Activated CD4-positive, alpha-beta T cell treated with anti-CD3 and anti-CD28 coated beads, Interleukin-2, amount 10 ng/mL, durations not matched to agents 7 days and 5 days (primary cell): ENCODE results near the gene MEAF6. TPM values are rescaled to one million over a fixed set of nuclear protein-coding genes. Genes with fewer than 3 reads are reported as not detected.
"Not testable (repeated sequence)": the region's sequence is repeated elsewhere in the genome, so short reads cannot be mapped to it uniquely, and the experiment has no call there.

Experiments
- CTCF ChIA-PET: fragments of 350-600 bp; sonication (Branson Sonifier 250); formaldehyde crosslinking; loops from one replicate; lab custom pipeline; 2021; ENCODE audit warnings: antibody characterized with exemption; lab: Charles Lee
- POLR2A ChIA-PET: fragments of 350-600 bp; sonication (Branson Sonifier 250); formaldehyde crosslinking; loops from one replicate; lab custom pipeline; 2021; ENCODE audit warnings: antibody characterized with exemption; lab: Charles Lee
- DNase-seq: peaks from one replicate; pipeline ENCODE4 v3.0.0-alpha.2; 2020
- H3K27ac Mint-ChIP-seq: one replicate; pipeline ENCODE4 v1.8.0; 2021; ENCODE audit warnings: mild to moderate bottlenecking, moderate library complexity, mixed read lengths
- H3K27me3 Mint-ChIP-seq: one replicate; pipeline ENCODE4 v1.8.0; 2021; ENCODE audit warnings: mixed read lengths
- H3K36me3 Mint-ChIP-seq: one replicate; pipeline ENCODE4 v1.8.0; 2021; ENCODE audit warnings: low read depth, mixed read lengths
- H3K4me1 Mint-ChIP-seq: one replicate; pipeline ENCODE4 v1.8.0; 2021; ENCODE audit warnings: mixed read lengths
- H3K4me3 Mint-ChIP-seq: one replicate; pipeline ENCODE4 v1.8.0; 2021; ENCODE audit warnings: mild to moderate bottlenecking, moderate library complexity, mixed read lengths
- H3K9me3 Mint-ChIP-seq: one replicate; pipeline ENCODE4 v1.8.0; 2021; ENCODE audit warnings: mixed read lengths
- total RNA-seq, 2 experiments: library from RNA; stranded (reverse); gene quantifications; one replicate each; pipeline ENCODE4 v1.2.3, GENCODE V29; 2021

Gene MEAF6
- total RNA-seq, result 10 to 100 TPM; 68.8 to 75.6 TPM

- DNase-seq, result peak; percentile 86
- POLR2A ChIA-PET, result interaction anchor here (0.6 to 0.8 kb wide), 2 partner anchors 35 to 40 kb away, joined by 3 read pairs; no protein-coding TSS in a partner anchor
- H3K27ac Mint-ChIP-seq, result peak within 1 kb of the TSS; percentile 94
- peak within 1 kb of the TSS; percentile 95 for H3K4me3 Mint-ChIP-seq
- peaks cover 41% of the 10 kb centered on the region for H3K4me1 Mint-ChIP-seq
- CTCF ChIA-PET, result interaction anchor here (0.6 to 3.2 kb wide), 34 partner anchors 9 to 1732 kb away, joined by 3 to 26 read pairs (median 5); partner anchors contain the start of genes GNL2, RSPO1, SNIP1 and ZC3H12A
- peaks cover 16% of the 10 kb centered on the region for H3K36me3 Mint-ChIP-seq
- peaks cover 4% of the 10 kb centered on the region for H3K9me3 Mint-ChIP-seq
- H3K27me3 Mint-ChIP-seq, result no peaks in the 10 kb centered on the region
These were observed at the start of gene MEAF6 for GRCh38 chr1:37514350-37515184. Gene MEAF6, minus strand, starts transcription at chr1:37514766. Its CDS starts 20 bp downstream, at chr1:37514746.

- H3K27ac Mint-ChIP-seq, result no peak overlapping the region
- peaks cover 11% of the 10 kb centered on the region for H3K4me1 Mint-ChIP-seq
- H3K36me3 Mint-ChIP-seq, result peaks cover 29% of the 10 kb centered on the region
- H3K9me3 Mint-ChIP-seq, result no peaks in the 10 kb centered on the region
- POLR2A ChIA-PET, result no interaction called here
- H3K27me3 Mint-ChIP-seq, result no peaks in the 10 kb centered on the region
- CTCF ChIA-PET, result interaction anchor here (0.8 to 1.2 kb wide), 3 partner anchors 48 to 119 kb away, joined by 3 to 4 read pairs (median 3); partner anchors contain the start of gene MEAF6
- DNase-seq, result no peak
- H3K4me3 Mint-ChIP-seq, result no peak overlapping the region
These were observed 48.4 kb upstream of the MEAF6 start for GRCh38 chr1:37562984-37563383.

- CTCF ChIA-PET, result interaction anchor here (0.6 kb wide), 1 partner anchor 128 kb away, joined by 3 read pairs; no protein-coding TSS in a partner anchor
- H3K27me3 Mint-ChIP-seq, result no peaks in the 10 kb centered on the region
These were observed 46.9 kb upstream of the MEAF6 start for GRCh38 chr1:37561133-37562132.

GRCh38 chr1:37560401-37561132, 46.0 kb upstream of the MEAF6 start:
- no peaks in the 10 kb centered on the region for H3K9me3 Mint-ChIP-seq
- H3K4me3 Mint-ChIP-seq, result no peak overlapping the region
- H3K27me3 Mint-ChIP-seq, result no peaks in the 10 kb centered on the region
- ChIA-PET CTCF (interaction anchor here (0.6 kb wide), 1 partner anchor 128 kb away, joined by 3 read pairs; no protein-coding TSS in a partner anchor), POLR2A (no interaction called here)
- peak overlapping the region; percentile 58 for H3K27ac Mint-ChIP-seq
- DNase-seq, result no peak
- H3K36me3 Mint-ChIP-seq, result peaks cover 9% of the 10 kb centered on the region
- peaks cover 25% of the 10 kb centered on the region for H3K4me1 Mint-ChIP-seq

More at GRCh38 chr1:37561133-37562132, 46.9 kb upstream of the MEAF6 start:
- POLR2A ChIA-PET, result no interaction called here
- peak; percentile 39 for DNase-seq
- Mint-ChIP-seq H3K4me3 (no peak overlapping the region), H3K36me3 (peaks cover 16% of the 10 kb centered on the region), H3K9me3 (no peaks in the 10 kb centered on the region), H3K4me1 (peaks cover 18% of the 10 kb centered on the region), H3K27ac (peak overlapping the region; percentile 82)

- POLR2A ChIA-PET, DNase-seq, H3K36me3 Mint-ChIP-seq: not testable (repeated sequence)
These were observed 45.4 kb upstream of the MEAF6 start for GRCh38 chr1:37559957-37560379.

GRCh38 chr1:37559080-37559479, 44.5 kb upstream of the MEAF6 start:
- ChIA-PET CTCF (no interaction called here), POLR2A (no interaction called here)
- Mint-ChIP-seq H3K9me3 (peaks cover 3% of the 10 kb centered on the region), H3K27me3 (no peaks in the 10 kb centered on the region), H3K4me1 (peaks cover 33% of the 10 kb centered on the region), H3K36me3 (peaks cover 14% of the 10 kb centered on the region), H3K27ac (no peak overlapping the region), H3K4me3 (no peak overlapping the region)
- no peak for DNase-seq

More at GRCh38 chr1:37559957-37560379, 45.4 kb upstream of the MEAF6 start:
- H3K27me3 Mint-ChIP-seq, H3K27ac Mint-ChIP-seq, H3K9me3 Mint-ChIP-seq, CTCF ChIA-PET, H3K4me3 Mint-ChIP-seq: not testable (repeated sequence)
- peaks cover 27% of the 10 kb centered on the region for H3K4me1 Mint-ChIP-seq

- ChIA-PET POLR2A (no interaction called here), CTCF (no interaction called here)
- Mint-ChIP-seq H3K27ac (no peak overlapping the region), H3K4me1 (peaks cover 37% of the 10 kb centered on the region), H3K9me3 (peaks cover 3% of the 10 kb centered on the region), H3K27me3 (no peaks in the 10 kb centered on the region), H3K36me3 (peaks cover 15% of the 10 kb centered on the region), H3K4me3 (no peak overlapping the region)
- no peak for DNase-seq
These were observed 43.8 kb upstream of the MEAF6 start for GRCh38 chr1:37558411-37558810.

- ChIA-PET POLR2A (no interaction called here), CTCF (interaction anchor here (0.7 to 1.5 kb wide), 2 partner anchors 43 to 132 kb away, joined by 3 to 6 read pairs; partner anchors contain the start of gene MEAF6)
- Mint-ChIP-seq H3K9me3 (peaks cover 3% of the 10 kb centered on the region), H3K4me3 (no peak overlapping the region), H3K4me1 (peaks cover 47% of the 10 kb centered on the region), H3K36me3 (peaks cover 22% of the 10 kb centered on the region), H3K27ac (no peak overlapping the region), H3K27me3 (no peaks in the 10 kb centered on the region)
- no peak for DNase-seq
These were observed 42.8 kb upstream of the MEAF6 start for GRCh38 chr1:37557402-37557801.

GRCh38 chr1:37556712-37557196, 42.2 kb upstream of the MEAF6 start, which contains the start of gene DNALI1:
Gene DNALI1, plus strand, starts transcription at chr1:37556940. Its CDS starts 55 bp downstream, at chr1:37556995.
- H3K4me1 Mint-ChIP-seq, result peaks cover 51% of the 10 kb centered on the region
- H3K9me3 Mint-ChIP-seq, result peaks cover 3% of the 10 kb centered on the region
- POLR2A ChIA-PET, result no interaction called here
- H3K27me3 Mint-ChIP-seq, result no peaks in the 10 kb centered on the region
- no peak within 1 kb of the TSS for H3K27ac Mint-ChIP-seq
- DNase-seq, result peak; percentile 37
- no peak within 1 kb of the TSS for H3K4me3 Mint-ChIP-seq
- peaks cover 23% of the 10 kb centered on the region for H3K36me3 Mint-ChIP-seq
- CTCF ChIA-PET, result interaction anchor here (0.6 to 1.5 kb wide), 2 partner anchors 54 to 133 kb away, joined by 3 to 6 read pairs; no protein-coding TSS in a partner anchor

- no peaks in the 10 kb centered on the region for H3K27me3 Mint-ChIP-seq
- peaks cover 62% of the 10 kb centered on the region for H3K4me1 Mint-ChIP-seq
- ChIA-PET CTCF (interaction anchor here (1.0 to 2.2 kb wide), 3 partner anchors 10 to 40 kb away, joined by 3 to 10 read pairs (median 4); partner anchors contain the start of gene MEAF6), POLR2A (interaction anchor here (0.6 kb wide), 1 partner anchor 59 kb away, joined by 4 read pairs; no protein-coding TSS in a partner anchor)
- H3K36me3 Mint-ChIP-seq, result peaks cover 37% of the 10 kb centered on the region
- peaks cover 3% of the 10 kb centered on the region for H3K9me3 Mint-ChIP-seq
- H3K27ac Mint-ChIP-seq, result peak within 1 kb of the TSS; percentile 98
- H3K4me3 Mint-ChIP-seq, result peak within 1 kb of the TSS; percentile 97
- peak; percentile 95 for DNase-seq
These were observed 39.6 kb upstream of the MEAF6 start, which contains the start of gene SNIP1 for GRCh38 chr1:37553927-37554808. Gene SNIP1, minus strand, starts transcription at chr1:37554293. Its CDS starts 64 bp downstream, at chr1:37554229.
